Stimulated activated naive B cell treated with anti-CD40 and anti-IgM and Interleukin-4, amounts not matched to agents 10 μg/mL and 1 μg/mL and 100 μg/mL, for 72 hours (primary cell): ENCODE measurements around the gene ST3GAL3.

Source experiments
- ATAC-seq, 2 donors: fragments of 150-1000 bp; cut with Tn5 transposase; replicated peaks; 2 replicates each; pipeline ENCODE4 v1.10.0; 2021; ENCODE audit warnings: moderate library complexity in 1 of 2
- DNase-seq: peaks from one replicate; pipeline ENCODE4 v3.0.0; 2021
- H3K27ac Mint-ChIP-seq: one replicate; pipeline ENCODE4 v1.8.0; 2022; ENCODE audit warnings: mild to moderate bottlenecking, mixed read lengths
- H3K27me3 Mint-ChIP-seq, 2 donors: one replicate each; pipeline ENCODE4 v1.8.0; 2022; ENCODE audit warnings: mixed read lengths in 2 of 2
- H3K36me3 Mint-ChIP-seq, 2 donors: one replicate each; pipeline ENCODE4 v1.8.0; 2022; ENCODE audit warnings: mixed read lengths in 2 of 2, mild to moderate bottlenecking in 1 of 2
- H3K4me1 Mint-ChIP-seq, 2 donors: one replicate each; pipeline ENCODE4 v1.8.0; 2022; ENCODE audit warnings: mixed read lengths in 2 of 2, mild to moderate bottlenecking in 1 of 2
- H3K4me3 Mint-ChIP-seq, 2 donors: one replicate each; pipeline ENCODE4 v1.8.0; 2022; ENCODE audit warnings: mild to moderate bottlenecking in 2 of 2, mixed read lengths in 2 of 2, moderate library complexity in 1 of 2
- H3K9me3 Mint-ChIP-seq, 2 donors: one replicate each; pipeline ENCODE4 v1.8.0; 2022; ENCODE audit warnings: mixed read lengths in 2 of 2, mild to moderate bottlenecking in 1 of 2

The ST3GAL3 gene

GRCh38 chr1:43901196-43901961, 194.0 kb downstream of the ST3GAL3 start:
- H3K9me3 Mint-ChIP-seq: no peaks in the 10 kb centered on the region
- DNase-seq: no peak
- H3K4me3 Mint-ChIP-seq: no peak overlapping the region
- H3K4me1 Mint-ChIP-seq: no peaks in the 10 kb centered on the region
- peaks cover 28 to 43% of the 10 kb centered on the region in 2 donors for H3K36me3 Mint-ChIP-seq
- no peak overlapping the region for H3K27ac Mint-ChIP-seq
- ATAC-seq: no peak
- H3K27me3 Mint-ChIP-seq: no peaks in the 10 kb centered on the region

- no peaks in the 10 kb centered on the region for H3K27me3 Mint-ChIP-seq
- no peaks in the 10 kb centered on the region for H3K4me1 Mint-ChIP-seq
- DNase-seq: no peak
- H3K9me3 Mint-ChIP-seq: no peaks in the 10 kb centered on the region
- H3K36me3 Mint-ChIP-seq: peaks cover 27 to 45% of the 10 kb centered on the region in 2 donors
- no peak overlapping the region for H3K27ac Mint-ChIP-seq
- no peak for ATAC-seq
- H3K4me3 Mint-ChIP-seq: no peak overlapping the region
Measured at GRCh38 chr1:43902058-43902831, 194.9 kb downstream of the ST3GAL3 start.

- no peaks in the 10 kb centered on the region for H3K4me1 Mint-ChIP-seq
- H3K9me3 Mint-ChIP-seq: no peaks in the 10 kb centered on the region
- no peak overlapping the region for H3K4me3 Mint-ChIP-seq
- DNase-seq (no peak), ATAC-seq (no peak)
- H3K27me3 Mint-ChIP-seq: no peaks in the 10 kb centered on the region
- H3K27ac Mint-ChIP-seq: no peak overlapping the region
- peaks cover 21 to 42% of the 10 kb centered on the region in 2 donors for H3K36me3 Mint-ChIP-seq
Measured at GRCh38 chr1:43904660-43905551, 197.6 kb downstream of the ST3GAL3 start.

- H3K9me3 Mint-ChIP-seq: no peaks in the 10 kb centered on the region
- no peak overlapping the region for H3K27ac Mint-ChIP-seq
- peaks cover 10 to 30% of the 10 kb centered on the region in 2 donors for H3K36me3 Mint-ChIP-seq
- H3K4me1 Mint-ChIP-seq: no peaks in the 10 kb centered on the region
- no peak for DNase-seq
- H3K4me3 Mint-ChIP-seq: no peak overlapping the region
- no peaks in the 10 kb centered on the region for H3K27me3 Mint-ChIP-seq
- no peak for ATAC-seq
Measured at GRCh38 chr1:43908226-43908625, 200.9 kb downstream of the ST3GAL3 start.

GRCh38 chr1:43908858-43909257, 201.5 kb downstream of the ST3GAL3 start:
- no peak overlapping the region for H3K4me3 Mint-ChIP-seq
- DNase-seq (no peak), ATAC-seq (no peak)
- no peaks in the 10 kb centered on the region for H3K9me3 Mint-ChIP-seq
- peaks cover 10 to 30% of the 10 kb centered on the region in 2 donors for H3K36me3 Mint-ChIP-seq
- H3K4me1 Mint-ChIP-seq: no peaks in the 10 kb centered on the region
- no peaks in the 10 kb centered on the region for H3K27me3 Mint-ChIP-seq
- H3K27ac Mint-ChIP-seq: no peak overlapping the region

DNA sequence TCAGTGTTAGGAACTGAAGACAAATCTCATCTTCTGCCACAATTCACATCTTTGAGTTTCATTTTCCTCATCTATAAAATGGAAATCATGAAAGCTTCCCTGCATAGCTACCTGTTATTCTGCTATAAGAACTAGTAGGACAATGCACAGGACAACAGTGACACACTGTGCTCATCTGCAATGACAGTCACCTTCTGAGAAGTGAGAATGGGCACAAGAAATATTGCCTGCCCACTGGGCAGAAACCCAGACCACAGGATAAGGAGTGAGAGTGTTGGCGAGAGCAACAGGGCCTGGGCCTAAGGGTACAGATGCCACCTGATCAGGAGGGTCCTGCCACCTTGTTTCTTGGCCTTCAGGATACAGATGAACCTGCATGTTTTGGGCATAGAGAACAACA, 203.0 kb downstream of the ST3GAL3 start:
- no peaks in the 10 kb centered on the region for H3K27me3 Mint-ChIP-seq
- H3K4me1 Mint-ChIP-seq: no peaks in the 10 kb centered on the region
- H3K4me3 Mint-ChIP-seq: no peak overlapping the region
- no peaks in the 10 kb centered on the region for H3K9me3 Mint-ChIP-seq
- H3K27ac Mint-ChIP-seq: no peak overlapping the region
- ATAC-seq (no peak), DNase-seq (no peak)
- peaks cover 10 to 26% of the 10 kb centered on the region in 2 donors for H3K36me3 Mint-ChIP-seq

DNA sequence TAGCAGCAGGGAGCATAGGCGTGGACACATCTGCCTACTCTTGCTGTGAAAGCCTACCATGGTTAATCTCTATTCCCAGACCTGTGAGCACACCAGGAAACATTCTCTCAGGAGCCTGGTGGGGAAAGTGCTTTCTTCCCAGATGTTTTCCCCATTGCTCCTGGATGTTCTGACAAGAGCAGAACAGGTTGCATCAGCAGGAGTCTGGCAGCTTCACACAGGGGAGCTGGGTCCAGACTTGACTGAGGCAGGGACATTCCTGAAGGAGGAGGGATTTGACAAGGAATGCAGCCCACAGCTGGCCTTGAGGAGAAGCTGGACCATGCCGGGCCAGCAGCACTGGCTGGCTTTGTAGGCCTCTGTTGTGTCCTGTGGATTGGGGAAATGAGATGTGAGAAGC, 205.3 kb downstream of the ST3GAL3 start:
- Mint-ChIP-seq H3K36me3 (peaks cover 4 to 17% of the 10 kb centered on the region in 2 donors), H3K9me3 (no peaks in the 10 kb centered on the region), H3K4me3 (no peak overlapping the region), H3K4me1 (no peaks in the 10 kb centered on the region), H3K27ac (no peak overlapping the region), H3K27me3 (no peaks in the 10 kb centered on the region)
- DNase-seq: no peak
- no peak for ATAC-seq

DNA sequence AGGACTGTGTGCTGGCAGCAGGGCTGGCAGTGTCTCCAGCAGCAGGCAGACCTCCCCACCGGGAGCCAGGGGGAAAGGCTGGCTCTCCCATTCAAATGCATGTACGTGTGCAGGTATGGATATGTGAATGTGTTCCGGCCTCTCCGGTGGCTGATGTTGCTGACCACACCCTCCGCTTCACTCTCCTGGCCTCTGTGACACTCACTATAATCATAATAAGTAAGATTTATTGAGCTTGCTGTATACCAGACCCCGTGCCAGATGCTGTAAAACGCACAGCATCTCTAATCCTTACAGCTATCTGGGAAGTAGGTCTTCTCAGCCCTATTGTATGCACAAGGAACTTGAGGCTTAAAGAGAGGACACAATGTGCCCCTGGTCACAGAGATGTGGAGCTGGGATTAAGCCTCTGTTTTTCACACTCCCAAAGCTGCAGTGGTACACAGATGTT, 205.7 kb downstream of the ST3GAL3 start:
- no peak for DNase-seq
- Mint-ChIP-seq H3K4me3 (no peak overlapping the region), H3K4me1 (no peaks in the 10 kb centered on the region), H3K36me3 (peaks cover 3 to 12% of the 10 kb centered on the region in 2 donors), H3K27me3 (no peaks in the 10 kb centered on the region), H3K27ac (no peak overlapping the region), H3K9me3 (no peaks in the 10 kb centered on the region)
- no peak for ATAC-seq

DNA sequence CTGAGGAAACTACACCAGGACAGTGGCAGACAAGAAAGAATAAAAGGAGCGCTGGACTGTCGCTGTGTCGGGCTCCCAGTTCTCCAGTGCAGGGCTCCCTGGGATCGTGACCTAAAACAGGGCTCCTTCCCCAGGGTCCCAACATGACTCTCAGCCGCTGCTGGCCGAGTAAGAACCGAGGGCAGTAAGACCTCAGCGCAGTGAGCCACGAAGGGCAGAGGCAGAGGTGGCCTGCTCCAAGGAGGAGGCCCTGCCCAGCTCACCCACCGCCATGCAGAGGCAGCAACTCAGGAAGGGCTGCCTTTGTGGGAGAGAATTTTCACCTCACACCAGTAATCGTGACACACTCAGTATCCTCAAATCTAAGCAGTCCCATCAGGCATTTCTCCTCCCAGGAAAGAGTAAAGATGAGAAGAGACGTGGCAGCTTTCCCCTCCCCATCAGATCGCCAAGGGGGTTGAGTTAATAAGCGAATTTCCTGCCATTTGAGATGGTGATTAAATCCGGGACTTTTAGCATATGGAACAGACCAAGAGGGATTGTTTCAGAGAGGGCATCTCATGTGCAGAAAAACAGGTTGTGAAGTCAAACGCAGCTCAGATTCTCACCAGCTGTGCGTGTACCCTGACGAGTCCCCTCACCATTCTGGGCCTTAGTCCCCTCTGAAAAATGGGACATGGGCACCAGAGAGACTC, 206.5 kb downstream of the ST3GAL3 start:
- no peak overlapping the region for H3K27ac Mint-ChIP-seq
- no peaks in the 10 kb centered on the region for H3K27me3 Mint-ChIP-seq
- DNase-seq: no peak
- no peaks in the 10 kb centered on the region for H3K4me1 Mint-ChIP-seq
- H3K9me3 Mint-ChIP-seq: no peaks in the 10 kb centered on the region
- H3K36me3 Mint-ChIP-seq: peaks cover 1 to 9% of the 10 kb centered on the region in 2 donors
- no peak for ATAC-seq
- no peak overlapping the region for H3K4me3 Mint-ChIP-seq

GRCh38 chr1:43914576-43915525, 207.5 kb downstream of the ST3GAL3 start:
- no peaks in the 10 kb centered on the region for H3K4me1 Mint-ChIP-seq
- H3K27ac Mint-ChIP-seq: no peak overlapping the region
- H3K36me3 Mint-ChIP-seq: no peaks in the 10 kb centered on the region
- H3K4me3 Mint-ChIP-seq: no peak overlapping the region
- ATAC-seq: no peak
- no peak for DNase-seq
- no peaks in the 10 kb centered on the region for H3K27me3 Mint-ChIP-seq
- H3K9me3 Mint-ChIP-seq: no peaks in the 10 kb centered on the region

DNA sequence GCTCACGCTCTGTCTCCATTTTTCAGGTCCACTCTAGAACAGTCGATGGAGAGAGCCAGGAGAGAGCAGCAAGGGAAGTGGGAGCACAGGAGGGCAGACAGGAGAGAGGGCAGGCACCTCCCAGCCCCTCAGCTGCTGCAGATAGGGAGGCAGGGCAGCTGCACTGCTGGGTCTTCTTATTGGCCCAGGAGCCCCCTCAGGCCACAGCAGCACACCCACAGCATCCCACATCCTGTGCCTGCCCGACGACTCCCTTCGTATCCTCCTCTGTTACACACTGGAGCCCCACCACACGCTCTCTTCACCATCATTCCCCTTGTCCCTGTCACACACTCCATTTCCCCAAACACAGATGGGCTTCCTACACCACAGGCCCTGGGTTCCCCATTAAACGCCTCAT, 212.6 kb downstream of the ST3GAL3 start:
- Mint-ChIP-seq H3K4me3 (no peak overlapping the region), H3K4me1 (no peaks in the 10 kb centered on the region), H3K9me3 (no peaks in the 10 kb centered on the region), H3K36me3 (peaks cover 5 to 12% of the 10 kb centered on the region in 2 donors), H3K27me3 (no peaks in the 10 kb centered on the region), H3K27ac (no peak overlapping the region)
- DNase-seq (no peak), ATAC-seq (no peak)

DNA sequence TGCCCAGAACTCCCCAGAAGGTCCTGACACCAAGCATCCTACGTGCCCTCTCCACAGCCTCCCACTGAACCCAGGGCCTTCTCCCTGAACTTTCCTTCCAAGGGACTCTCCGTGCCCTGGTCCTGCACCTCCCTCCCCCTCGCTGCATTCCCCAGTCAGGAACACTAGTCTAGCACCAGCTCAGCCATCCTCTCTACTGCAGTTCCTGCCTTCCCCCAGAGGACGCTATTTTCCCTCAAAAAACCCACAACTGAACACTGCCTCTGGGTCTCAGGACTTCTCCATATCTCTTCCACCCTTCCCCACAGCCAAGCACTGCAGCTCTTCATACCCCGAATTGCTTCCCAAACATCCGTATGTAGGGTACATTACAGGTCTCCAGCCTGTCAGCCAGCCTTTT, 213.7 kb downstream of the ST3GAL3 start:
- H3K36me3 Mint-ChIP-seq: peaks cover 8 to 18% of the 10 kb centered on the region in 2 donors

GRCh38 chr1:43924516-43924915, 217.2 kb downstream of the ST3GAL3 start:
- Mint-ChIP-seq H3K4me3 (no peak overlapping the region), H3K27me3 (no peaks in the 10 kb centered on the region), H3K27ac (no peak overlapping the region), H3K9me3 (no peaks in the 10 kb centered on the region), H3K4me1 (peaks cover 0 to under 1% of the 10 kb centered on the region in 2 donors), H3K36me3 (peaks cover 12 to 24% of the 10 kb centered on the region in 2 donors)
- no peak for DNase-seq
- no peak for ATAC-seq

More for the DNA sequence above, 213.7 kb downstream of the ST3GAL3 start:
- Mint-ChIP-seq H3K4me3 (no peak overlapping the region), H3K9me3 (no peaks in the 10 kb centered on the region), H3K27me3 (no peaks in the 10 kb centered on the region), H3K27ac (no peak overlapping the region), H3K4me1 (no peaks in the 10 kb centered on the region)
- ATAC-seq: no peak
- DNase-seq: no peak
